NCI-H146 treated with DMSO at 0.1 percent for 48 hours (cell line): ENCODE measurements around the gene ALDH8A1.

ENCODE experiments used
- DNase-seq: peaks from one replicate; lab custom pipeline; 2025; ENCODE audit not compliant: unreplicated experiment; lab: John Stamatoyannopoulos, UW

Gene ALDH8A1

GRCh38 chr6:134873500-134874388 lies 76.2 kb downstream of the ALDH8A1 start:
- no peak for DNase-seq

GRCh38 chr6:134870677-134871498 lies 79.0 kb downstream of the ALDH8A1 start:
- DNase-seq, result peak; percentile 90

GRCh38 chr6:134868812-134869211 lies 81.1 kb downstream of the ALDH8A1 start:
- DNase-seq, result no peak
